H9 (cell line): ENCODE data around the gene THRB. TPM values are rescaled to one million over a fixed set of nuclear protein-coding genes. Genes with fewer than 3 reads are reported as not detected.

Experiments
- DNase-seq: peaks from one replicate; pipeline ENCODE4 v3.0.0-alpha.2; 2017
- H2AFZ ChIP-seq: one replicate; pipeline ENCODE4 v1.6.1; 2013; ENCODE audit warnings: mild to moderate bottlenecking, low read length, control low read depth, moderate library complexity
- H2AK5ac ChIP-seq: 2 replicates; pipeline ENCODE4 v1.6.1; 2013; ENCODE audit warnings: low read length, control low read depth, mixed read lengths; ENCODE audit not compliant: insufficient read length
- H2BK120ac ChIP-seq: one replicate; pipeline ENCODE4 v1.6.1; 2013; ENCODE audit warnings: low read depth, mild to moderate bottlenecking, low read length, control low read depth, inconsistent platforms; ENCODE audit not compliant: poor library complexity, severe bottlenecking
- H2BK12ac ChIP-seq: 2 replicates; pipeline ENCODE4 v1.6.1; 2013; ENCODE audit warnings: low read length, control low read depth, mixed read lengths, low read depth; ENCODE audit not compliant: insufficient read length
- H2BK15ac ChIP-seq: 2 replicates; pipeline ENCODE4 v1.6.1; 2013; ENCODE audit warnings: low read depth, low read length, control low read depth
- H2BK20ac ChIP-seq: one replicate; pipeline ENCODE4 v1.6.1; 2013; ENCODE audit warnings: low read depth, mild to moderate bottlenecking, low read length, control low read depth, inconsistent platforms; ENCODE audit not compliant: poor library complexity, severe bottlenecking
- H2BK5ac ChIP-seq: 2 replicates; pipeline ENCODE4 v1.6.1; 2013; ENCODE audit warnings: low read length, control low read depth, mixed read lengths; ENCODE audit not compliant: insufficient read length
- H3K14ac ChIP-seq: 2 replicates; pipeline ENCODE4 v1.6.1; 2013; ENCODE audit warnings: low read length, control low read depth; ENCODE audit not compliant: insufficient read depth
- H3K18ac ChIP-seq: 2 replicates; pipeline ENCODE4 v1.6.1; 2013; ENCODE audit warnings: low read depth, mild to moderate bottlenecking, mixed read lengths, low read length, control low read depth; ENCODE audit not compliant: insufficient read length
- H3K23ac ChIP-seq: 2 replicates; pipeline ENCODE4 v1.6.1; 2013; ENCODE audit warnings: low read length, control low read depth, mixed read lengths, low read depth; ENCODE audit not compliant: insufficient read length
- H3K23me2 ChIP-seq: 2 replicates; pipeline ENCODE4 v1.6.1; 2013; ENCODE audit warnings: low read depth, mild to moderate bottlenecking, mixed read lengths, low read length, control low read depth; ENCODE audit not compliant: insufficient read length, poor library complexity, severe bottlenecking
- H3K27ac ChIP-seq: 2 replicates; pipeline ENCODE4 v1.5.1; 2013; ENCODE audit warnings: low read length, control low read depth, mixed read lengths, low read depth; ENCODE audit not compliant: insufficient read length
- H3K27me3 ChIP-seq: 2 replicates; pipeline ENCODE4 v1.6.1; 2013; ENCODE audit warnings: low read length, control low read depth, inconsistent platforms; ENCODE audit not compliant: insufficient read depth
- H3K4ac ChIP-seq: 2 replicates; pipeline ENCODE4 v1.6.1; 2013; ENCODE audit warnings: low read depth, mild to moderate bottlenecking, control low read depth, inconsistent platforms, low read length, moderate library complexity
- H3K4me1 ChIP-seq: 2 replicates; pipeline ENCODE4 v1.6.1; 2013; ENCODE audit warnings: low read length, control low read depth, inconsistent platforms; ENCODE audit not compliant: insufficient read depth
- H3K4me2 ChIP-seq: 2 replicates; pipeline ENCODE4 v1.6.1; 2013; ENCODE audit warnings: low read length, control low read depth, mixed read lengths; ENCODE audit not compliant: insufficient read length, insufficient read depth
- H3K56ac ChIP-seq: 2 replicates; pipeline ENCODE4 v1.6.1; 2013; ENCODE audit warnings: low read depth, mild to moderate bottlenecking, mixed read lengths, low read length, control low read depth; ENCODE audit not compliant: insufficient read length
- H3K79me1 ChIP-seq: 2 replicates; pipeline ENCODE4 v1.6.1; 2013; ENCODE audit warnings: low read depth, mild to moderate bottlenecking, moderate library complexity, low read length, control low read depth, inconsistent platforms; ENCODE audit not compliant: insufficient read depth, poor library complexity, severe bottlenecking
- H3K79me2 ChIP-seq: 2 replicates; pipeline ENCODE4 v1.6.1; 2013; ENCODE audit warnings: low read length, control low read depth, inconsistent platforms; ENCODE audit not compliant: insufficient read depth
- H3K9ac ChIP-seq: 2 replicates; pipeline ENCODE4 v1.6.1; 2013; ENCODE audit warnings: low read length, control low read depth, mixed read lengths; ENCODE audit not compliant: insufficient read length; ENCODE audit errors: extremely low read depth
- H3K9me3 ChIP-seq: one replicate; pipeline ENCODE4 v1.6.1; 2013; ENCODE audit warnings: low read depth, low read length, inconsistent platforms; ENCODE audit not compliant: control insufficient read depth
- H3T11ph ChIP-seq: one replicate; pipeline ENCODE4 v1.6.1; 2013; ENCODE audit warnings: mild to moderate bottlenecking, low read length, control low read depth, inconsistent platforms
- H4K20me1 ChIP-seq: one replicate; pipeline ENCODE4 v1.6.1; 2013; ENCODE audit not compliant: control insufficient read depth, insufficient read length, insufficient read depth
- H4K5ac ChIP-seq: 2 replicates; pipeline ENCODE4 v1.6.1; 2013; ENCODE audit warnings: low read depth, mild to moderate bottlenecking, mixed read lengths, low read length, control low read depth; ENCODE audit not compliant: insufficient read length
- H4K8ac ChIP-seq: replicated peaks from 2 replicates; pipeline ENCODE4 v1.6.1; 2013; ENCODE audit warnings: low read length, control low read depth, mixed read lengths, low read depth; ENCODE audit not compliant: insufficient read length
- H4K91ac ChIP-seq: 2 replicates; pipeline ENCODE4 v1.6.1; 2013; ENCODE audit warnings: low read depth, mild to moderate bottlenecking, moderate library complexity, mixed read lengths, low read length, control low read depth; ENCODE audit not compliant: insufficient read length
- H3K27ac Mint-ChIP-seq, 3 experiments: 2 replicates in 2 of 3; 3 replicates in 1 of 3; pipeline ENCODE4 v1.8.0; 2020 to 2021; ENCODE audit warnings: mixed read lengths in 3 of 3, mild to moderate bottlenecking in 1 of 3, moderate library complexity in 1 of 3
- H3K27me3 Mint-ChIP-seq: 2 replicates; pipeline ENCODE4 v1.8.0; 2021; ENCODE audit warnings: low read depth, mild to moderate bottlenecking, moderate library complexity, mixed read lengths
- H3K36me3 Mint-ChIP-seq, 3 experiments: 2 replicates in 2 of 3; 3 replicates in 1 of 3; pipeline ENCODE4 v1.8.0; 2020 to 2021; ENCODE audit warnings: low read depth in 3 of 3, mixed read lengths in 3 of 3; ENCODE audit not compliant: insufficient read depth in 1 of 3
- H3K4me1 Mint-ChIP-seq, 2 experiments: 2 replicates each; pipeline ENCODE4 v1.8.0; 2020; ENCODE audit warnings: mixed read lengths in 2 of 2
- H3K4me3 Mint-ChIP-seq, 2 experiments: 2 replicates in 1 of 2; 3 replicates in 1 of 2; pipeline ENCODE4 v1.8.0; 2020 to 2021; ENCODE audit warnings: mild to moderate bottlenecking in 2 of 2, mixed read lengths in 2 of 2, moderate library complexity in 1 of 2
- H3K9me3 Mint-ChIP-seq, 2 experiments: 2 replicates in 1 of 2; 3 replicates in 1 of 2; pipeline ENCODE4 v1.8.0; 2020; ENCODE audit warnings: mild to moderate bottlenecking in 2 of 2, mixed read lengths in 2 of 2, moderate library complexity in 1 of 2
- CTCF ChIP-seq: fragments of 200-600 bp; sonication (generic); conservative IDR thresholded peaks from 3 replicates; pipeline ENCODE4 v1.8.0; 2021; ENCODE audit warnings: antibody characterized with exemption, mild to moderate bottlenecking
- WGBS: extraction: QIAGEN DNeasy Blood & Tissue Kit; methylation state at CpG from one replicate; pipeline ENCODE4 v1.1.7; 2013; ENCODE audit warnings: missing lambda C conversion rate, low lambda C conversion rate, mixed read lengths; ENCODE audit not compliant: insufficient read length; ENCODE audit errors: extremely low coverage; 5-methylcytosine and 5-hydroxymethylcytosine counted together
- total RNA-seq: library from RNA; stranded (reverse); gene quantifications from 2 replicates; pipeline ENCODE4 v1.2.1, GENCODE V29; 2021

THRB gene
- total RNA-seq, 1 experiment from 2014 or later = 8.6 TPM

- Histone ChIP-seq H3K23me2 (no peaks in the 10 kb centered on the region), H3K56ac (no peak overlapping the region), H4K5ac (no peak overlapping the region), H3K79me1 (no peaks in the 10 kb centered on the region), H3K18ac (no peak overlapping the region), H3K27ac (no peak overlapping the region), H3K4me1 (no peaks in the 10 kb centered on the region), H4K91ac (no peak overlapping the region), H4K8ac (no peak overlapping the region), H3T11ph (no peak overlapping the region), H2AFZ (no peak overlapping the region), H2BK20ac (no peak overlapping the region), H2BK120ac (no peak overlapping the region), H3K9me3 (no peaks in the 10 kb centered on the region), H3K4me2 (no peak overlapping the region), H3K23ac (no peak overlapping the region), H3K27me3 (no peaks in the 10 kb centered on the region), H2BK12ac (no peak overlapping the region), H3K9ac (no peak overlapping the region), H2BK5ac (no peak overlapping the region), H4K20me1 (no peaks in the 10 kb centered on the region), H3K4ac (no peak overlapping the region), H2BK15ac (no peak overlapping the region), H2AK5ac (no peak overlapping the region), H3K79me2 (no peaks in the 10 kb centered on the region), H3K14ac (no peak overlapping the region)
- TF ChIP-seq CTCF = no peak
- no peak overlapping the region for H3K27ac Mint-ChIP-seq
- DNase-seq = no peak
- peaks cover 3% of the 10 kb centered on the region for H3K27me3 Mint-ChIP-seq
- H3K4me1 Mint-ChIP-seq = peaks cover 4 to 6% of the 10 kb centered on the region in 2 experiments; a peak in 2 of 4 replicates
- H3K9me3 Mint-ChIP-seq = no peaks in the 10 kb centered on the region
- WGBS = no CpG with 5 or more reads among the region's 4 CpGs
- H3K4me3 Mint-ChIP-seq = no peak overlapping the region
- peaks cover 0 to 3% (median 0%) of the 10 kb centered on the region in 3 experiments; a peak in 1 of 7 replicates for H3K36me3 Mint-ChIP-seq
Measured at GRCh38 chr3:24530471-24530870, 35.8 kb upstream of the THRB start.
